D721Med (cell line): Measurements from ENCODE around the gene SLC29A1.

Experiments
- DNase-seq: peaks from one replicate; pipeline ENCODE4 v3.0.0; 2011; ENCODE audit warnings: low spot score; ENCODE audit not compliant: insufficient read length
- FAIRE-seq: peaks from 2 replicates; lab custom pipeline; 2011; peaks lifted over from hg19 to GRCh38; lab: Jason Lieb, UNC
- CTCF ChIP-seq: IDR thresholded peaks from 2 replicates; pipeline ENCODE4 v1.5.1; 2012; ENCODE audit warnings: mild to moderate bottlenecking, control low read depth; ENCODE audit not compliant: insufficient read depth; ENCODE audit errors: missing control alignments

Gene SLC29A1

GRCh38 chr6:44268095-44268628, 44.8 kb downstream of the SLC29A1 start:
- FAIRE-seq (no peak), DNase-seq (no peak)
- TF ChIP-seq CTCF: peak; percentile 95

- no peak for FAIRE-seq
- no peak for DNase-seq
- TF ChIP-seq CTCF: no peak
Measured at GRCh38 chr6:44269178-44269920, 46.0 kb downstream of the SLC29A1 start.

- FAIRE-seq (no peak), DNase-seq (no peak)
- TF ChIP-seq CTCF: no peak
Measured at GRCh38 chr6:44269921-44270525, 46.6 kb downstream of the SLC29A1 start, which contains the start of gene TMEM151B. Gene TMEM151B, plus strand, starts transcription at chr6:44270450. Its CDS starts 293 bp downstream, at chr6:44270743.

DNA sequence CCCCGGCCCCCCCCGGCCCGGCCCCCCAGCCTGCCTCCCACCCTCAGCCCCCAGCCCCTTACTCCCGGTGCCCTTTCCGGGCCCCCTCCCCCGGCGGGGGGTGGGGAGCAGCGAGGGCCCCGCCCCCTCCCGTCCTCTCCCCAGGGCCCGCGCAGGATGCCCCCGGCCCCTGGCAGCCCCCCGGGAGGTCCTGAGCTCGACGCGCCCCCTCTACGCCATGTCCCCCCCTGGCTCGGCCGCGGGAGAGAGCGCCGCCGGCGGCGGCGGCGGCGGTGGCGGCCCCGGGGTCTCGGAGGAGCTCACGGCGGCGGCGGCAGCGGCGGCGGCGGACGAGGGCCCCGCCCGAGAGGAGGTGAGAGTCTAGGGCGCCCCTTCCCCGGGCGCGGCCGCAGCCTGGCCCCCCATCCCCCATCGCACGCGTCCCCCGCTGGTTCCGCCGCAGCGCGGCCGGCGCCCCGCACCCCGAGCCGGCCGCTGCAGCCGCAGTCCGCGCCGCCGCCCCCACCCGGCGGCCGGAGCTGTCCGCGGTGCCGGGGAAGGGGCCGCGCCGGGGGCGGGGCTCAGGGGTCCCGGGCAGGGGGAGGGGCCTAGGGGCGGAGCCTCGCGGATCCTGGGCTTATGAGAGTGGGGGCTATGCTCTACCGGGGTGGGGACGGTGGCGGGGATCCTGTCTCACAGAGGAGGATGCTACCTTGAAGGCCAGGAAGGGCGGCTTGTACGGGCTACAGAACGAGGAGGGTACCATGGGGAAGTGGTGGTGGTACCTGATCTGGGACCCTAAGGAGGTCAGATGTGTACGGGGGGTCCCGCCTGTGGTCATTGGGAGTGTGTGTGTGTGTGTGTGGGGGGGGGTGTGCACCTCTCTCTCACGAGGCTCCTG, 47.4 kb downstream of the SLC29A1 start:
- no peak for FAIRE-seq

GRCh38 chr6:44271406-44271723, 48.0 kb downstream of the SLC29A1 start:
- DNase-seq (no peak), FAIRE-seq (no peak)
- TF ChIP-seq CTCF: no peak

More for the DNA sequence above, 47.4 kb downstream of the SLC29A1 start:
- no peak for DNase-seq
- no peak for TF ChIP-seq CTCF

- FAIRE-seq (no peak), DNase-seq (no peak)
- TF ChIP-seq CTCF: no peak
Measured at GRCh38 chr6:44271914-44272313, 48.5 kb downstream of the SLC29A1 start.
